PFSK-1 (cell line): ENCODE results near the gene ATP8B4.

Experiments
- FOXP2 ChIP-seq: optimal IDR thresholded peaks from 2 replicates; pipeline ENCODE3; 2011; ENCODE audit warnings: borderline replicate concordance, control low read depth, inconsistent platforms; ENCODE audit not compliant: insufficient read depth; ENCODE audit errors: extremely low read length, extremely low read depth
- POLR2AphosphoS5 ChIP-seq: IDR thresholded peaks from 2 replicates; pipeline ENCODE4 v1.6.1; 2012; ENCODE audit warnings: low read depth, mild to moderate bottlenecking, control low read depth, low read length, moderate library complexity
- SIN3A ChIP-seq: IDR thresholded peaks from 2 replicates; pipeline ENCODE4 v1.6.1; 2012; ENCODE audit warnings: mild to moderate bottlenecking, low read length, moderate library complexity, borderline replicate concordance; ENCODE audit not compliant: insufficient read depth
- TAF1 ChIP-seq: IDR thresholded peaks from 2 replicates; pipeline ENCODE4 v1.6.1; 2012; ENCODE audit warnings: low read length, control low read depth, borderline replicate concordance; ENCODE audit not compliant: insufficient read depth
- TF ChIP-seq, protein P1 (sequence below), 2 experiments: IDR thresholded peaks; 2 replicates each; pipeline versions ENCODE4 v1.6.1 to v1.8.0; 2011 to 2012; ENCODE audit warnings: low read depth in 2 of 2, low read length in 2 of 2, control low read depth in 1 of 2, inconsistent platforms in 1 of 2, mild to moderate bottlenecking in 1 of 2, moderate library complexity in 1 of 2; ENCODE audit not compliant: insufficient read depth in 1 of 2

ATP8B4 gene

DNA sequence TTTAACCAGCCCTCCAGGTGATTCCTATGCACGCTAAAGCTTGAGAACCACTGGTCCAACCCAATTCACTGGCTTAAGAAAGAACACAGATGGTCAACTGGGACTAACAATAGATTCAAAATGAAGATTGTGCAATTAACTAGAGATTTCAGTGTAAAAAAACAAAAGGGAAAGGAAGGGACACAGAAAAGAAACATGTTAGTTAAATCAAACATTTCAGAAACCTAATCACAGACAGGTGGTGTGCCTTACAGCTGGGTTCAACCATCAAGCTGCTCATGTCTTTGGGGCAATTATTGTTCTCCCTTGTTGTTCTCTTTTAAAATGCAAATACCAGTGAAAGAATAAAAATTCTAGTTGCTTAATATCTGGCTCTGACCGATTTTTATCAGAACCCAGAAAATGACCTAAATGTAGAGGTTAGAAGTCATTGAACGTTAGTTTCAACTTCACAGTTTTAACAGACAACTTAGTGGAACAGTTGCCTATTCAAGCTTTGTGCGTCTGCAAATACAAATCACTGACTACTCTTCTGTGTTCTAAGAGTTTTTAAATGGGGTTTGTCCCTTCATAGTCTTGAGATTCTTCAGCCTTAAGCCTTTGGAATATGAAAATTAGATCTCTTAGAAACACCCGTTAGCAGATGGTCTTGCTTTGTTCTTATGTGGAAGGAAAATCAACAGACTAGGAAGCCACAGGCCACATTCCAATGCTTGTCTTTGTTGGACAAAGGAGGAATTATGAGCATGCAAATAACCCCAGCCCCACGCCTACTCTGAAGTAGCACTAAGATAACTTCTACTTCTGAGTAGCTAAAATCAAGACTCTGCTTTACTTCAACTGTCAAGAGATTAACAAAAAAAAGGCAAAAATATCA lies 223.4 kb downstream of the ATP8B4 start:
- TF ChIP-seq, protein P1, sequence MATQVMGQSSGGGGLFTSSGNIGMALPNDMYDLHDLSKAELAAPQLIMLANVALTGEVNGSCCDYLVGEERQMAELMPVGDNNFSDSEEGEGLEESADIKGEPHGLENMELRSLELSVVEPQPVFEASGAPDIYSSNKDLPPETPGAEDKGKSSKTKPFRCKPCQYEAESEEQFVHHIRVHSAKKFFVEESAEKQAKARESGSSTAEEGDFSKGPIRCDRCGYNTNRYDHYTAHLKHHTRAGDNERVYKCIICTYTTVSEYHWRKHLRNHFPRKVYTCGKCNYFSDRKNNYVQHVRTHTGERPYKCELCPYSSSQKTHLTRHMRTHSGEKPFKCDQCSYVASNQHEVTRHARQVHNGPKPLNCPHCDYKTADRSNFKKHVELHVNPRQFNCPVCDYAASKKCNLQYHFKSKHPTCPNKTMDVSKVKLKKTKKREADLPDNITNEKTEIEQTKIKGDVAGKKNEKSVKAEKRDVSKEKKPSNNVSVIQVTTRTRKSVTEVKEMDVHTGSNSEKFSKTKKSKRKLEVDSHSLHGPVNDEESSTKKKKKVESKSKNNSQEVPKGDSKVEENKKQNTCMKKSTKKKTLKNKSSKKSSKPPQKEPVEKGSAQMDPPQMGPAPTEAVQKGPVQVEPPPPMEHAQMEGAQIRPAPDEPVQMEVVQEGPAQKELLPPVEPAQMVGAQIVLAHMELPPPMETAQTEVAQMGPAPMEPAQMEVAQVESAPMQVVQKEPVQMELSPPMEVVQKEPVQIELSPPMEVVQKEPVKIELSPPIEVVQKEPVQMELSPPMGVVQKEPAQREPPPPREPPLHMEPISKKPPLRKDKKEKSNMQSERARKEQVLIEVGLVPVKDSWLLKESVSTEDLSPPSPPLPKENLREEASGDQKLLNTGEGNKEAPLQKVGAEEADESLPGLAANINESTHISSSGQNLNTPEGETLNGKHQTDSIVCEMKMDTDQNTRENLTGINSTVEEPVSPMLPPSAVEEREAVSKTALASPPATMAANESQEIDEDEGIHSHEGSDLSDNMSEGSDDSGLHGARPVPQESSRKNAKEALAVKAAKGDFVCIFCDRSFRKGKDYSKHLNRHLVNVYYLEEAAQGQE (IDR thresholded peaks at IDR 0.05; ENCODE audit: insufficient read depth in 1 of 2, low read depth in 2 of 2, low read length in 2 of 2) = no peak
- TF ChIP-seq TAF1 = no peak
- no peak for TF ChIP-seq POLR2AphosphoS5

DNA sequence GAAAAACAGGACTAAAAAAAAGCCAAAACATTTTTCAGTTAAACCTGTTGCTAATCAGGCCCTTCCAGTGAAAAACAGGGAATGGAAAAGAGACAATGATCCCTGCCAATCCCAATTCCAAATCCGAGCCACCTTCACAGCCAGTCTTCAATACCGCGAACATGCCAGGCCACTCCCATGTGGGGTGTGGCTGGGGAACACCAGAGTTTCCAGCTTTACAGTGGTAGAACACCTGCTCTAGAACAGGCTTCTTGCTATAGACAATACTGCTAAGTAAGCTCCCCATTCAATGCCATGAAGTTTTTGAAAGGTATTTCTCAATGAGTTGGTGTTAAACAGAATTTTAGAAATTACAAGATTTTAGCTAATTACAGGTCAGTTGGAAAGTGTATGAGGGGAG lies 228.3 kb downstream of the ATP8B4 start:
- no peak for TF ChIP-seq POLR2AphosphoS5
- TF ChIP-seq, protein P1 (IDR thresholded peaks at IDR 0.05; ENCODE audit: insufficient read depth in 1 of 2, low read depth in 2 of 2, low read length in 2 of 2) = no peak
- TF ChIP-seq TAF1 = no peak
- no peak for TF ChIP-seq SIN3A
- no peak for TF ChIP-seq FOXP2

- TF ChIP-seq POLR2AphosphoS5 = no peak
- TF ChIP-seq FOXP2 = no peak
- no peak for TF ChIP-seq SIN3A
Observed at GRCh38 chr15:49889536-49889935, 229.5 kb downstream of the ATP8B4 start.

DNA sequence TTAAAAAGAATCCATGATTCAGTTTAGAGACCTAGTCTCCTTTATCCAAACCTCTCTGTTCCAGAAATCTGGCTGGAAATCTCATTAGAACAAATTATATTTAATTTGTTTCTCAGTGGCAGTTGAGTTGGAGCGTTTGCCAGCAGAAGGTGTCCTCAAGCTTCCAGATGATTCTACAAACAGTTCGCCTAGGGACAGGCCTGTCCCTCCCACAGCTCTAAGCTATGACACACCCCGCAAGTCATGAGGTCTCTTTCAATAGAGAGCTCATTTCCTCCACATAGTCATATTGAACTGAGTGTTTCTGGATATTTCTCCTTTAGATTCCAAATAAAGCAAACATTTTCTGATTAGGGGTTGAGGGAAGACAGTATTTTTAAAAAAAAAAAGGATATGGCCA lies 230.3 kb downstream of the ATP8B4 start:
- TF ChIP-seq, protein P1 (IDR thresholded peaks at IDR 0.05; ENCODE audit: insufficient read depth in 1 of 2, low read depth in 2 of 2, low read length in 2 of 2) = no peak
- no peak for TF ChIP-seq TAF1
- TF ChIP-seq FOXP2 = no peak

DNA sequence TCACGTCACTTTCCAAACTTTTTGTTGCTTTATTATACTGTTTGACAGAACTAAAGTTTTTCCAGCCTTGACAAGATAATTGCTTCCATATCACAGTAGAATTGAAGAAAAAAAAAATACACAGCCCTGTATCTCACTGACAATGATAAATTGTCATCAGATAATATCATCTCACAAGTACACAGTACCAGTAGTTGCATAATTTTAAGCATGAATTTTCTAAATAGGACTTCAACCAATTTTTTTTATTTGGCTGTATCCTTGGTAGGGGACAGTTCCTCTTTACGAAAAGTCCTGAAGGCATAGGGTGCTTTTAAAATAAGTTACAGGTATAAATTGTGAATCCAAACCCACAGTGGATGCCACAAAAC lies 230.7 kb downstream of the ATP8B4 start:
- TF ChIP-seq POLR2AphosphoS5 (no peak), FOXP2 (no peak), SIN3A (no peak), TAF1 (no peak)
- TF ChIP-seq, protein P1 (IDR thresholded peaks at IDR 0.05; ENCODE audit: insufficient read depth in 1 of 2, low read depth in 2 of 2, low read length in 2 of 2) = no peak
